Measurements from ENCODE around the gene COG1. TPM values are rescaled to one million over a fixed set of nuclear protein-coding genes. Genes with fewer than 3 reads are reported as not detected.

The COG1 gene
- total RNA-seq, 2 experiments from 2014 or later, result 38.3 to 44.1 TPM

DNA sequence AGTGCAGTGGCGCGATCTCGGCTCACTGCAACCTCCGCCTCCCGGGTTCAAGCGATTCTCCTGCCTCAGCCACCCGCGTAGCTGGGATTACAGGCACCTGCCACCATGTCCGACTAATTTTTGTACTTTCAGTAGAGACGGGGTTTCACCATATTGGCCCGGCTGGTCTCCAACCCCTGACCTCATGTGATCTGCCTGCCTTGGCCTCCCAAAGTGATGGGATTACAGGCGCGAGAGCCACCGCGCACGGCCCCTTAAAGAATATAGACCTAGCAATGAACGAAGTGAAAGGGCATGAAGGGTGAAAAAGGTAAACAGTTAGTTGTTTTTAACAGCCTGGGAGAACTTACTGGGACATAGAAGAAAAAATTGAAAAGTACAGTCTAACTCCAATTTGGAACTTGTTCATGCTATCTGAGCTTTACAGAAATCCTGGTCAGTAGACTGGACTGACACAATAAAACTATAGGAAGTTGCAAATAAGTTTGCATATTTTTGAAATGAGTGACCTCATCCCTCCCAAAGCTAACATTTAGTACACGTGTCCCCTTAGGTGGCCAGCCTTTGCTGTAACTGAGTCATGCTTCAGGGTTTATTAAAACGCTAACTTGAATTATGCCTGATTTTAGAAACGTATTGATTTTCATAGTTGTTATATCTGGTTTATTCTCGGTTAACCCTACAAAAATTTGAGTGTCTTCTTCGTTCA lies 1.8 kb downstream of the COG1 start:
- Histone ChIP-seq H3K9me3 (ENCODE audit: low read length) (no peaks in the 10 kb centered on the region), H3K36me3 (ENCODE audit: insufficient read depth, low read length) (peaks cover 35% of the 10 kb centered on the region), H3K4me3 (ENCODE audit: low read depth, low read length, poor library complexity, severe bottlenecking) (no peak overlapping the region), H3K27ac (ENCODE audit: low read depth, low read length, poor library complexity, severe bottlenecking) (no peak overlapping the region), H2AFZ (ENCODE audit: low read length) (no peak overlapping the region), H3K9me2 (ENCODE audit: insufficient read depth, low read length) (no peaks in the 10 kb centered on the region), H3K79me2 (ENCODE audit: insufficient read depth, low read depth, low read length) (peaks cover 23% of the 10 kb centered on the region), H3K4me2 (ENCODE audit: low read length) (peak overlapping the region; percentile 1; the same call in 1 of the 2 replicates), H3K4me1 (ENCODE audit: insufficient read depth, low read length, poor library complexity, severe bottlenecking) (peaks cover 17% of the 10 kb centered on the region), H4K20me1 (ENCODE audit: insufficient read depth, low read length) (no peaks in the 10 kb centered on the region)
- BruUV-seq (replicated peaks), result TSS peak; percentile 57
- no peak for DNase-seq (ENCODE audit: low spot score)
- POLR2A ChIA-PET, result interaction anchor here (0.6 to 3.9 kb wide), 5 partner anchors 12 to 467 kb away, joined by 3 to 19 read pairs (median 4); a partner anchor contains a TSS
- CTCF ChIA-PET (ENCODE audit: unreplicated experiment), result no interaction called here
- intact Hi-C loops (cut with micrococcal nuclease; ENCODE audit: unreplicated experiment), result no loop called here
- TF ChIP-seq EZH2phosphoT487 (IDR thresholded peaks at IDR 0.05; ENCODE audit: borderline replicate concordance, low read depth, low read length), result no peak
- no peak for TF ChIP-seq CTCF (conservative IDR thresholded peaks at IDR 0.05; ENCODE audit: low read length)

GRCh38 chr17:73196500-73196899 lies 3.6 kb downstream of the COG1 start:
- BruUV-seq (replicated peaks), result no TSS peak
- no peaks in the 10 kb centered on the region for H3K9me2 ChIP-seq (ENCODE audit: insufficient read depth, low read length)
- H3K27ac ChIP-seq (ENCODE audit: low read depth, low read length, poor library complexity, severe bottlenecking), result no peak overlapping the region
- H3K9me3 ChIP-seq (ENCODE audit: low read length), result no peaks in the 10 kb centered on the region
- TF ChIP-seq CTCF (conservative IDR thresholded peaks at IDR 0.05; ENCODE audit: low read length) (no peak), EZH2phosphoT487 (IDR thresholded peaks at IDR 0.05; ENCODE audit: borderline replicate concordance, low read depth, low read length) (no peak)
- H3K4me2 ChIP-seq (ENCODE audit: low read length), result no peak overlapping the region
- H3K36me3 ChIP-seq (ENCODE audit: insufficient read depth, low read length), result peaks cover 53% of the 10 kb centered on the region
- no peaks in the 10 kb centered on the region for H4K20me1 ChIP-seq (ENCODE audit: insufficient read depth, low read length)
- DNase-seq (ENCODE audit: low spot score), result no peak
- no peak overlapping the region for H2AFZ ChIP-seq (ENCODE audit: low read length)
- ChIA-PET POLR2A (interaction anchor here (0.8 to 3.9 kb wide), 2 partner anchors 35 to 470 kb away, joined by 3 to 19 read pairs; a partner anchor contains a TSS), CTCF (ENCODE audit: unreplicated experiment) (no interaction called here)
- peaks cover 12% of the 10 kb centered on the region for H3K4me1 ChIP-seq (ENCODE audit: insufficient read depth, low read length, poor library complexity, severe bottlenecking)
- intact Hi-C loops (cut with micrococcal nuclease; ENCODE audit: unreplicated experiment), result no loop called here
- peaks cover 14% of the 10 kb centered on the region for H3K79me2 ChIP-seq (ENCODE audit: insufficient read depth, low read depth, low read length)
- H3K4me3 ChIP-seq (ENCODE audit: low read depth, low read length, poor library complexity, severe bottlenecking), result no peak overlapping the region

DNA sequence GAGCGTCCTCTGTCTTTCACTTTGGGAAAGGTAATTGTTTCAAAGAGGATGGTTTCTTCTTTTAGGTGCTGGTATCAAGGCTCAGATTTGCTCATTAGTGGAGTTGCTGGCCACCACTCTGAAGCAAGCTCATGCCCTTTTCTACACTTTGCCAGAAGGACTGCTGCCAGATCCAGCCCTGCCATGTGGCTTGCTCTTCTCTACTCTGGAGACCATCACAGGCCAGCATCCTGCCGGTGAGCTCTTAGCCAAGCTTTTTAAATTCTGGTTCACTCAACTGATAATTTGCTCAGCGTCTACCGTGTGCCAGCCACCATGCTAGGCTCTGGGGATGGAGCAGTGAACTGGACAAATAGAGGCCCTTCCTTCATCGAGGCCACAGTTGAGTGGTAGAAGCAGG lies 4.3 kb downstream of the COG1 start:
- TF ChIP-seq CTCF (conservative IDR thresholded peaks at IDR 0.05; ENCODE audit: low read length) (no peak), EZH2phosphoT487 (IDR thresholded peaks at IDR 0.05; ENCODE audit: borderline replicate concordance, low read depth, low read length) (no peak)
- Histone ChIP-seq H3K4me2 (ENCODE audit: low read length) (no peak overlapping the region), H3K36me3 (ENCODE audit: insufficient read depth, low read length) (peaks cover 58% of the 10 kb centered on the region), H3K9me3 (ENCODE audit: low read length) (no peaks in the 10 kb centered on the region), H3K9me2 (ENCODE audit: insufficient read depth, low read length) (no peaks in the 10 kb centered on the region), H4K20me1 (ENCODE audit: insufficient read depth, low read length) (no peaks in the 10 kb centered on the region), H3K27ac (ENCODE audit: low read depth, low read length, poor library complexity, severe bottlenecking) (no peak overlapping the region), H2AFZ (ENCODE audit: low read length) (no peak overlapping the region), H3K79me2 (ENCODE audit: insufficient read depth, low read depth, low read length) (peaks cover 7% of the 10 kb centered on the region), H3K4me3 (ENCODE audit: low read depth, low read length, poor library complexity, severe bottlenecking) (no peak overlapping the region), H3K4me1 (ENCODE audit: insufficient read depth, low read length, poor library complexity, severe bottlenecking) (peaks cover 12% of the 10 kb centered on the region)
- ChIA-PET CTCF (ENCODE audit: unreplicated experiment) (no interaction called here), POLR2A (no interaction called here)
- no peak for DNase-seq (ENCODE audit: low spot score)
- intact Hi-C loops (cut with micrococcal nuclease; ENCODE audit: unreplicated experiment), result no loop called here
- no TSS peak for BruUV-seq (replicated peaks)
